Transverse colon (tissue), 3 donors: ENCODE measurements around the gene SLC6A13.

Experiments
- POLR2A ChIP-seq: fragments of 450-650 bp; IDR thresholded peaks from one replicate; pipeline ENCODE4 v1.6.1; 2016; ENCODE audit warnings: antibody characterized with exemption, mild to moderate bottlenecking, moderate library complexity
- TF ChIP-seq, protein P1 (sequence below), 5 experiments: fragments of 200-600 bp in 3 of 5; fragments of 450-650 bp in 2 of 5; sonication (generic) in 3 of 5; IDR thresholded peaks; 1 replicate in 2 of 5; 2 replicates in 3 of 5; pipeline ENCODE4 v1.5.1; 2016 to 2017; ENCODE audit warnings: antibody characterized with exemption in 5 of 5, inconsistent platforms in 3 of 5, mild to moderate bottlenecking in 2 of 5, moderate library complexity in 1 of 5

DNA sequence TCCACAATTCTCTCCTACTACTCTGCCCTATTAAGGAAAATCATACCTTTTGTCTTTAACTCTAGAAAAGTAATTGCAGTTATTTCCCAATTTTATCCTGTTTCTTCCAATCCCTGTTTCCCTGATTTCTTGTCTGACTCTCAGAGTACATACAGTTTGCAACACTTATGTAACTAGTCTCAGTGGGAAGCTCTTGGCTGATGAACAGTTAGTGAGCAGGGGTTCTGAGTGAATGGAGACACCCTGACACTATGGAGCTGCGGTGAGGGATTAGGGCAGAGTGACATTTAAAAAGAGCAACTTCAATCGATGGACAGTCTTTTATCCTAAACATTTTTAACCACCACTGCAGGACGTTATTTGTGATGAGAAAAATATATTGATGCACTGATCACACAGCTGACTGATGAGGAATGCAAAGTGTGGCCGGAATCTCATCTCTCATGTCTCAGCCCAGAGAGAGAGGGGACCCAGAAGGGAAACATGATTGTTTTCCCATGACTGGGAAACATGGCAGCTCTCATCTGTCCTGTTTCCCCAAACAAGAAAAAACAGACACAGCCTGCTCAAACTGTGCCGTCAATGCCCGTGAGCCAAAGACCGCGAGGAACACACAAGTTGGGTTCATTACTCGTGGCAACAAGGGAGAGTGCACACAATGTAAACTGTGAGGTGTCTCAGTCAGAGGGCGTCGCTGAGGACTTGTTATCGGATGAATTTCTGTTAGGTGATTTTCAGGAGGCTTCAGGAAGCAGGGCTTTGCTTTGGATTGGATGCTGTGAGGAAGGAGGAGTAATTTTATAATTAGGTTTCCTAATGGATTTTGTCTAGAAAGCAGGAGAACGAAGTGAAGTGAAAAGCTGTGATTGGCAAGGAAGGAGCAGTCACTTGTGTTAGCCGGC, 5.2 kb upstream of the SLC6A13 start:
- TF ChIP-seq, protein P1, sequence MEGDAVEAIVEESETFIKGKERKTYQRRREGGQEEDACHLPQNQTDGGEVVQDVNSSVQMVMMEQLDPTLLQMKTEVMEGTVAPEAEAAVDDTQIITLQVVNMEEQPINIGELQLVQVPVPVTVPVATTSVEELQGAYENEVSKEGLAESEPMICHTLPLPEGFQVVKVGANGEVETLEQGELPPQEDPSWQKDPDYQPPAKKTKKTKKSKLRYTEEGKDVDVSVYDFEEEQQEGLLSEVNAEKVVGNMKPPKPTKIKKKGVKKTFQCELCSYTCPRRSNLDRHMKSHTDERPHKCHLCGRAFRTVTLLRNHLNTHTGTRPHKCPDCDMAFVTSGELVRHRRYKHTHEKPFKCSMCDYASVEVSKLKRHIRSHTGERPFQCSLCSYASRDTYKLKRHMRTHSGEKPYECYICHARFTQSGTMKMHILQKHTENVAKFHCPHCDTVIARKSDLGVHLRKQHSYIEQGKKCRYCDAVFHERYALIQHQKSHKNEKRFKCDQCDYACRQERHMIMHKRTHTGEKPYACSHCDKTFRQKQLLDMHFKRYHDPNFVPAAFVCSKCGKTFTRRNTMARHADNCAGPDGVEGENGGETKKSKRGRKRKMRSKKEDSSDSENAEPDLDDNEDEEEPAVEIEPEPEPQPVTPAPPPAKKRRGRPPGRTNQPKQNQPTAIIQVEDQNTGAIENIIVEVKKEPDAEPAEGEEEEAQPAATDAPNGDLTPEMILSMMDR (IDR thresholded peaks at IDR 0.05), result no peak
- TF ChIP-seq POLR2A, result no peak
